GM12892 (cell line): ENCODE data around the gene DSCAML1.

ENCODE experiments used
- POLR2A ChIP-seq: IDR thresholded peaks from 2 replicates; pipeline ENCODE4 v1.6.1; 2011; ENCODE audit warnings: low read depth, low read length, control low read depth
- TAF1 ChIP-seq: IDR thresholded peaks from 2 replicates; pipeline ENCODE4 v1.6.1; 2011; ENCODE audit warnings: low read depth, mild to moderate bottlenecking, control low read depth, low read length, borderline replicate concordance

- no peak for TF ChIP-seq TAF1
- TF ChIP-seq POLR2A: no peak
Measured at GRCh38 chr11:117701781-117702180, 95.2 kb downstream of the DSCAML1 start.
